PC-9 (cell line): ENCODE results near the gene TBX10. TPM values are rescaled to one million over a fixed set of nuclear protein-coding genes. Genes with fewer than 3 reads are reported as not detected.

Source experiments
- BruUV-seq: library from RNA; stranded (reverse); fragments of 400-500 nt; replicated peaks from 2 replicates; lab custom pipeline; 2021; lab: Mats Ljungman, UMichigan
- CTCF ChIA-PET: fragments of 300-600 bp; sonication (Branson Sonifier 250); formaldehyde crosslinking; loops from one replicate; lab custom pipeline; 2022; ENCODE audit warnings: antibody characterized with exemption; lab: Charles Lee
- POLR2A ChIA-PET: fragments of 300-600 bp; sonication (Branson Sonifier 250); formaldehyde crosslinking; loops from one replicate; lab custom pipeline; 2022; ENCODE audit warnings: antibody characterized with exemption; ENCODE audit not compliant: unreplicated experiment; lab: Charles Lee
- DNase-seq, 2 experiments: peaks; one replicate each; pipeline versions ENCODE4 v3.0.0 to v3.0.0-alpha.2; 2015 to 2022; ENCODE audit warnings: mixed read lengths in 1 of 2
- H2AFZ ChIP-seq: fragments of 200-600 bp; sonication (generic); 2 replicates; pipeline ENCODE4 v1.8.1; 2017; ENCODE audit warnings: antibody characterized with exemption
- H3F3A ChIP-seq: fragments of 200-600 bp; sonication (generic); 2 replicates; pipeline ENCODE4 v1.8.1; 2017; ENCODE audit warnings: antibody characterized with exemption, mild to moderate bottlenecking, low read depth; ENCODE audit not compliant: insufficient read depth
- H3K27ac ChIP-seq: fragments of 200-600 bp; sonication (generic); 2 replicates; pipeline ENCODE4 v1.6.1; 2016; ENCODE audit warnings: mixed run types
- H3K27me3 ChIP-seq: fragments of 200-600 bp; sonication (generic); 2 replicates; pipeline ENCODE4 v1.6.1; 2016; ENCODE audit warnings: low read depth, mixed run types; ENCODE audit not compliant: insufficient read depth
- H3K36me3 ChIP-seq: fragments of 200-600 bp; sonication (generic); 2 replicates; pipeline ENCODE4 v1.6.1; 2016; ENCODE audit warnings: low read depth, mixed run types
- H3K4me1 ChIP-seq: fragments of 200-600 bp; sonication (generic); replicated peaks from 2 replicates; pipeline ENCODE4 v1.6.1; 2016; ENCODE audit warnings: mixed run types; ENCODE audit not compliant: insufficient read depth
- H3K4me2 ChIP-seq: fragments of 200-600 bp; sonication (generic); 2 replicates; pipeline ENCODE4 v1.6.1; 2017; ENCODE audit warnings: mixed run types
- H3K4me3 ChIP-seq: fragments of 200-600 bp; sonication (generic); 2 replicates; pipeline ENCODE4 v1.6.1; 2016; ENCODE audit warnings: mixed run types
- H3K79me2 ChIP-seq: fragments of 200-600 bp; sonication (generic); 2 replicates; pipeline ENCODE4 v1.6.1; 2017; ENCODE audit warnings: low read depth, mixed run types
- H3K9me2 ChIP-seq: fragments of 200-600 bp; sonication (generic); 2 replicates; pipeline ENCODE4 v1.8.1; 2017; ENCODE audit warnings: mild to moderate bottlenecking; ENCODE audit not compliant: insufficient read depth
- H3K9me3 ChIP-seq: fragments of 200-600 bp; sonication (generic); 2 replicates; pipeline ENCODE4 v1.8.1; 2016; ENCODE audit warnings: low read depth; ENCODE audit not compliant: insufficient read depth
- H4K20me1 ChIP-seq: fragments of 200-600 bp; sonication (generic); 2 replicates; pipeline ENCODE4 v1.8.1; 2017; ENCODE audit not compliant: insufficient read depth
- EZH2 ChIP-seq: fragments of 200-600 bp; sonication (generic); IDR thresholded peaks from 2 replicates; pipeline ENCODE4 v1.8.0; 2017; ENCODE audit warnings: antibody characterized with exemption, low read depth
- intact Hi-C: fragments of 100-400 bp; cut with micrococcal nuclease; formaldehyde crosslinking; loops from one replicate; pipeline ENCODE4 v1.10.0; 2022; ENCODE audit not compliant: unreplicated experiment
- total RNA-seq: library from RNA; stranded (reverse); gene quantifications from 2 replicates; pipeline ENCODE4 v1.2.3, GENCODE V29; 2021
- TF ChIP-seq, protein P1 (sequence below): fragments of 200-600 bp; sonication (generic); conservative IDR thresholded peaks from 2 replicates; pipeline ENCODE4 v1.6.1; 2017; ENCODE audit warnings: mixed run types, antibody characterized with exemption, mild to moderate bottlenecking, moderate library complexity

The TBX10 gene
- total RNA-seq, 1 experiment from 2014 or later, result not detected

DNA sequence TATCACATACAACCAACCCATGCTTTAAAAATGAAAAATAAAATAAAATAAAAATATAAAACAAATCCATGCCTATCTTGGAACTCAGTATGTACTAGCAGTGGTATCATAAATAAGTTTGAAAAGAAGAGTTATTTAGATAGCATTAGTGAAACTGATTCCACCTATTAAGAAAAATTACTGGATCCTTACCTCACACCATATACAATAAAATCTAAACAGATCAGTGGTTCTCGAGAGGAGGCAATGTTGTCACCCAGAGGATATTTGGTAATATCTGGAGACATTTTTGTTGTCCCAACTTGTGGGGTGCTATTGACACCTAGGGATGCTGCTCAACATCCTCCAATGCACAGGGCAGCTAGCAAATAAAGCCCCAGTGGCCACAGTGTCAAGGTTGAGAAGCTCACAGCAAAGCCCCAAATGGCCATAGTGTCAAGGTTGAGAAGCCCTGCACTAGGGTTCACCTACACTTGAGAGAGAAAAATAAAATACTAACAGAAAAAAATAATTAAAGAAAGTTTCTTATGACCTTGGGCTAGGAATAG lies 42.7 kb downstream of the TBX10 start:
- no peak for DNase-seq
- Histone ChIP-seq H3K9me3 (no peaks in the 10 kb centered on the region; the same call in 1 of the 2 replicates), H3K36me3 (no peaks in the 10 kb centered on the region), H2AFZ (no peak overlapping the region), H3K27ac (no peak overlapping the region), H3K9me2 (no peaks in the 10 kb centered on the region), H4K20me1 (no peaks in the 10 kb centered on the region), H3K4me3 (no peak overlapping the region), H3K79me2 (no peaks in the 10 kb centered on the region), H3K4me1 (no peaks in the 10 kb centered on the region), H3K4me2 (no peak overlapping the region), H3F3A (no peaks in the 10 kb centered on the region; the same call in 1 of the 2 replicates), H3K27me3 (no peaks in the 10 kb centered on the region; the same call in 1 of the 2 replicates)
- BruUV-seq, result no TSS peak
- ChIA-PET POLR2A (no interaction called here), CTCF (no interaction called here)
- TF ChIP-seq, protein P1, sequence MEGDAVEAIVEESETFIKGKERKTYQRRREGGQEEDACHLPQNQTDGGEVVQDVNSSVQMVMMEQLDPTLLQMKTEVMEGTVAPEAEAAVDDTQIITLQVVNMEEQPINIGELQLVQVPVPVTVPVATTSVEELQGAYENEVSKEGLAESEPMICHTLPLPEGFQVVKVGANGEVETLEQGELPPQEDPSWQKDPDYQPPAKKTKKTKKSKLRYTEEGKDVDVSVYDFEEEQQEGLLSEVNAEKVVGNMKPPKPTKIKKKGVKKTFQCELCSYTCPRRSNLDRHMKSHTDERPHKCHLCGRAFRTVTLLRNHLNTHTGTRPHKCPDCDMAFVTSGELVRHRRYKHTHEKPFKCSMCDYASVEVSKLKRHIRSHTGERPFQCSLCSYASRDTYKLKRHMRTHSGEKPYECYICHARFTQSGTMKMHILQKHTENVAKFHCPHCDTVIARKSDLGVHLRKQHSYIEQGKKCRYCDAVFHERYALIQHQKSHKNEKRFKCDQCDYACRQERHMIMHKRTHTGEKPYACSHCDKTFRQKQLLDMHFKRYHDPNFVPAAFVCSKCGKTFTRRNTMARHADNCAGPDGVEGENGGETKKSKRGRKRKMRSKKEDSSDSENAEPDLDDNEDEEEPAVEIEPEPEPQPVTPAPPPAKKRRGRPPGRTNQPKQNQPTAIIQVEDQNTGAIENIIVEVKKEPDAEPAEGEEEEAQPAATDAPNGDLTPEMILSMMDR, result no peak
- no peak for TF ChIP-seq EZH2
- intact Hi-C loops, result no loop called here

DNA sequence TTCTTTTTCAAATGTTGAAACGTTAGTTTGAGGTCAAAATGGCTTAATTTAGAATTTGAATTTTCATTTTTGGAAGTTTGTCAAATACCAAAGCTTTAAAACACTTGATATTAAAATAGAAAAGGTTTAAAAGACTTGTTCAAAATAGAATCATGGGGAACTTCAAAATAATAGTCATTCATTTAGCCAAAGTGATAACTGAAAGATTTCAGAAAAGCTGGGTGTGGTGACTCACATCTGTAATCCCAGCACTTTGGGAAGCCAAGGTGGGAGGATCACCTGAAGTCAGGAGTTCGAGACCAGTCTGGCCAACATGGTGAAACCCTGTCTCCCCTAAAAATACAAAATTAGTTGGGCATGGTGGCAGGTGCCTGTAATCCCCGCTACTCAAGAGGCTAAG lies 45.1 kb downstream of the TBX10 start:
- no peaks in the 10 kb centered on the region for H3K9me2 ChIP-seq
- H4K20me1 ChIP-seq, result peaks cover 5% of the 10 kb centered on the region; the same call in 1 of the 2 replicates
- no TSS peak for BruUV-seq
- H3F3A ChIP-seq, result peaks cover 18% of the 10 kb centered on the region; the same call in 1 of the 2 replicates
- intact Hi-C loops, result no loop called here
- no peaks in the 10 kb centered on the region for H3K79me2 ChIP-seq
- H3K4me2 ChIP-seq, result no peak overlapping the region
- no peaks in the 10 kb centered on the region for H3K4me1 ChIP-seq
- no peak for DNase-seq
- CTCF ChIA-PET, result no interaction called here
- no peaks in the 10 kb centered on the region for H3K9me3 ChIP-seq
- no peaks in the 10 kb centered on the region for H3K36me3 ChIP-seq
- TF ChIP-seq EZH2, result no peak
- TF ChIP-seq, protein P1, result no peak
- H3K4me3 ChIP-seq, result no peak overlapping the region
- H2AFZ ChIP-seq, result no peak overlapping the region
- H3K27me3 ChIP-seq, result no peaks in the 10 kb centered on the region
- H3K27ac ChIP-seq, result no peak overlapping the region
- POLR2A ChIA-PET, result interaction anchor here (0.6 kb wide), 1 partner anchor 868 kb away, joined by 5 read pairs; no protein-coding TSS in a partner anchor

DNA sequence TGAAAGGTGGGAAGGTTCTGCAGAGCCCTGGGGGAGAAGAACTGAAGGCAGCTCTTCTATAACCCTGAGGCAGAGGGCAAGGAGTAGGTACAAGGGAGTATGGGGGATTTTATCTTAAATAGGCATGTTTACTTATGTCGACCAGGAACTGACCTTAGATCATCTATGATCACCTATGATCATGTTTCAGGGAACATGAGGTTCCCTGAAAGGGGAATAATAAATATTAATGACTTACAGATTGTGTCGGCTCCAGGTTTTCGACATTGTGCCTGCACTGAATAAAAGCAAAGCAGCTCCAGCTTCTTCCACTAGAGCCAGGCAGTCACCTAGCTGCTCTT lies 46.0 kb downstream of the TBX10 start:
- DNase-seq, result no peak
- no peak overlapping the region for H3K4me3 ChIP-seq
- no peaks in the 10 kb centered on the region for H3K27me3 ChIP-seq
- no peak overlapping the region for H3K27ac ChIP-seq
- peaks cover 5% of the 10 kb centered on the region; the same call in 1 of the 2 replicates for H4K20me1 ChIP-seq
- H3K4me1 ChIP-seq, result no peaks in the 10 kb centered on the region
- no peaks in the 10 kb centered on the region for H3K36me3 ChIP-seq
- H3K9me3 ChIP-seq, result no peaks in the 10 kb centered on the region
- TF ChIP-seq EZH2, result no peak
- TF ChIP-seq, protein P1, result no peak
- ChIA-PET CTCF (no interaction called here), POLR2A (interaction anchor here (0.6 kb wide), 1 partner anchor 15 kb away, joined by 7 read pairs; no protein-coding TSS in a partner anchor)
- H3F3A ChIP-seq, result peaks cover 26% of the 10 kb centered on the region; the same call in 1 of the 2 replicates
- no peak overlapping the region for H2AFZ ChIP-seq
- intact Hi-C loops, result no loop called here
- H3K4me2 ChIP-seq, result no peak overlapping the region
- no peaks in the 10 kb centered on the region for H3K9me2 ChIP-seq
- BruUV-seq, result no TSS peak
- no peaks in the 10 kb centered on the region for H3K79me2 ChIP-seq
